GM23248 (cell line): ENCODE data around the gene CORO7. TPM values are rescaled to one million over a fixed set of nuclear protein-coding genes. Genes with fewer than 3 reads are reported as not detected.

Experiments
- DNase-seq: peaks from one replicate; pipeline ENCODE4 v3.0.0-alpha.2; 2015
- H2AFZ ChIP-seq: fragments of 200-600 bp; sonication (generic); 2 replicates; pipeline ENCODE4 v1.6.1; 2016; ENCODE audit warnings: antibody characterized with exemption
- H3F3A ChIP-seq: fragments of 200-600 bp; sonication (generic); 2 replicates; pipeline ENCODE4 v1.6.1; 2016; ENCODE audit warnings: mild to moderate bottlenecking, antibody characterized with exemption, mixed run types; ENCODE audit not compliant: insufficient read depth
- H3K27ac ChIP-seq: fragments of 200-600 bp; sonication (generic); 2 replicates; pipeline ENCODE4 v1.5.1; 2016; ENCODE audit warnings: mild to moderate bottlenecking
- H3K27me3 ChIP-seq: fragments of 200-600 bp; sonication (generic); replicated peaks from 2 replicates; pipeline ENCODE4 v1.6.1; 2016; ENCODE audit warnings: mild to moderate bottlenecking; ENCODE audit not compliant: insufficient read depth
- H3K36me3 ChIP-seq: fragments of 200-600 bp; sonication (generic); 2 replicates; pipeline ENCODE4 v1.6.1; 2016; ENCODE audit warnings: low read depth, mild to moderate bottlenecking
- H3K4me1 ChIP-seq: fragments of 200-600 bp; sonication (generic); 2 replicates; pipeline ENCODE4 v1.6.1; 2016; ENCODE audit warnings: mild to moderate bottlenecking; ENCODE audit not compliant: insufficient read depth
- H3K4me2 ChIP-seq: fragments of 200-600 bp; sonication (generic); one replicate; pipeline ENCODE4 v1.6.1; 2016; ENCODE audit warnings: mild to moderate bottlenecking; ENCODE audit not compliant: unreplicated experiment
- H3K4me3 ChIP-seq: fragments of 200-600 bp; sonication (generic); 2 replicates; pipeline ENCODE4 v1.5.1; 2016; ENCODE audit warnings: mild to moderate bottlenecking
- H3K79me2 ChIP-seq: fragments of 200-600 bp; sonication (generic); 2 replicates; pipeline ENCODE4 v1.6.1; 2016; ENCODE audit warnings: mild to moderate bottlenecking; ENCODE audit not compliant: insufficient read depth
- H3K9ac ChIP-seq: fragments of 200-600 bp; sonication (generic); 2 replicates; pipeline ENCODE4 v1.6.1; 2016; ENCODE audit warnings: mild to moderate bottlenecking
- H3K9me2 ChIP-seq: fragments of 200-600 bp; sonication (generic); 2 replicates; pipeline ENCODE4 v1.6.1; 2016; ENCODE audit warnings: mixed run types, mild to moderate bottlenecking, moderate library complexity; ENCODE audit not compliant: insufficient read depth
- H3K9me3 ChIP-seq: fragments of 200-600 bp; sonication (generic); one replicate; pipeline ENCODE4 v1.6.1; 2017; ENCODE audit warnings: low read depth
- H4K20me1 ChIP-seq: fragments of 200-600 bp; sonication (generic); 2 replicates; pipeline ENCODE4 v1.6.0; 2016; ENCODE audit not compliant: insufficient read depth
- EZH2 ChIP-seq: fragments of 200-600 bp; sonication (generic); IDR thresholded peaks from 2 replicates; pipeline ENCODE4 v1.6.1; 2018; ENCODE audit warnings: antibody characterized with exemption, mild to moderate bottlenecking; ENCODE audit not compliant: insufficient read depth, poor library complexity, severe bottlenecking
- EZH2phosphoT487 ChIP-seq: fragments of 200-600 bp; sonication (generic); IDR thresholded peaks from 2 replicates; pipeline ENCODE4 v1.6.1; 2018; ENCODE audit warnings: antibody characterized with exemption, moderate library complexity, mild to moderate bottlenecking, low read depth; ENCODE audit not compliant: insufficient read depth
- WGBS, 2 experiments: methylation state at CpG; one replicate each; pipeline ENCODE4 v1.1.6; 2015 to 2017; ENCODE audit warnings: low lambda C conversion rate in 2 of 2, low coverage in 1 of 2; ENCODE audit errors: missing lambda C conversion rate in 2 of 2; 5-methylcytosine and 5-hydroxymethylcytosine counted together
- in situ Hi-C: fragments of 300-500 bp; cut with MboI; formaldehyde crosslinking; loops from 2 replicates; pipeline ENCODE4 v1.15.0; 2020
- polyA plus RNA-seq: library from polyadenylated mRNA; unstranded; fragments of >200 nt; fragmentation: Nextera tagmentation; extraction: Ambion mirVana; gene quantifications from 2 replicates; pipeline ENCODE4 v1.2.1, GENCODE V29; 2016
- total RNA-seq: library from RNA; depleted of rRNA; stranded (reverse); fragments of >200 nt; shearing (Covaris generic); gene quantifications from 2 replicates; pipeline ENCODE4 v1.2.3, GENCODE V29; 2014

CORO7 gene
- total and polyA plus RNA-seq, 2 experiments from 2014 or later: 7.3 to 13.2 TPM

DNA sequence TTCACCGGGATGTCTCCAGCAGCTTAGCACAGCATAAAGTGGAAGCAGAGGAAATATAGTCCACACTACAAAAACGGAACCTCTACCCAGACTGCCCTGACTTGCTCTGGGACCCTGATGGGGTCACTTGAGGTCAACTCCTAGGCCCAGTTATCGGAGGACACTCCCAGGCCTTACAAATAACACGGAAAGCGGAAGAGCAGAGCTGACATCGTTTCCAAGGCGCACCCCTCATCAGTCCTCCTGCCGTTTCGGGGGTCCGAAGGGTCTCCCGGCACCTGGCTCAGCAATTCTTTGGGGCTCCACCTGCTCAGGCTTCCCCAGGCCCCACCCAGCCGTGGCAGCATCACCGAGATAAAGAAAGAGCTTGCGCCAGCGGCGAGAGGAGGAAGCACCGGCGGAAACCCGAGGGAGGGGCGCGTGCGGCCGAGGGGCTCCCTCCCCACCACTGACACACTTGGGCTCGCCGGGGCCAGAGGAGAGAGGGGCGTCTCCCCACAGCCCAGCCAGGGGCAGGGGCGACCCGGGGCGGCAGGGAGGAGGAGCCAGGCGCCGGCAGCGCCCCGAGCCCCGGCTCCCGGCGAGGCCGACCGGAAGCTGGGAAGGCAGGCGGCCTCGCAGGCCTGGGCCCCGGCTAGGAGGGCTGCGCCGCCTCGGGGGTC is 727 bp downstream of the CORO7 start:
- Histone ChIP-seq H4K20me1 (no peaks in the 10 kb centered on the region), H3K4me2 (peak overlapping the region; percentile 86), H3K9me2 (no peaks in the 10 kb centered on the region), H3K9ac (peak overlapping the region; percentile 79), H3K4me3 (peak overlapping the region; percentile 87), H3F3A (peaks cover 11% of the 10 kb centered on the region; the same call in 1 of the 2 replicates), H3K27ac (peak overlapping the region; percentile 36; the same call in 1 of the 2 replicates), H3K79me2 (peaks cover 46% of the 10 kb centered on the region), H3K4me1 (0 out of 2 replicates have a peak, but pooled peaks cover 6% of the 10 kb centered on the region), H2AFZ (peak overlapping the region; percentile 86), H3K27me3 (no peaks in the 10 kb centered on the region), H3K9me3 (no peaks in the 10 kb centered on the region), H3K36me3 (no peaks in the 10 kb centered on the region)
- whole genome bisulfite sequencing, 2 experiments: 1 to 2% methylated on average over 18 to 38 of the region's 44 CpGs
- TF ChIP-seq EZH2phosphoT487: no peak
- TF ChIP-seq EZH2: no peak
- in situ Hi-C loops: no loop called here
- peak; percentile 62 for DNase-seq

DNA sequence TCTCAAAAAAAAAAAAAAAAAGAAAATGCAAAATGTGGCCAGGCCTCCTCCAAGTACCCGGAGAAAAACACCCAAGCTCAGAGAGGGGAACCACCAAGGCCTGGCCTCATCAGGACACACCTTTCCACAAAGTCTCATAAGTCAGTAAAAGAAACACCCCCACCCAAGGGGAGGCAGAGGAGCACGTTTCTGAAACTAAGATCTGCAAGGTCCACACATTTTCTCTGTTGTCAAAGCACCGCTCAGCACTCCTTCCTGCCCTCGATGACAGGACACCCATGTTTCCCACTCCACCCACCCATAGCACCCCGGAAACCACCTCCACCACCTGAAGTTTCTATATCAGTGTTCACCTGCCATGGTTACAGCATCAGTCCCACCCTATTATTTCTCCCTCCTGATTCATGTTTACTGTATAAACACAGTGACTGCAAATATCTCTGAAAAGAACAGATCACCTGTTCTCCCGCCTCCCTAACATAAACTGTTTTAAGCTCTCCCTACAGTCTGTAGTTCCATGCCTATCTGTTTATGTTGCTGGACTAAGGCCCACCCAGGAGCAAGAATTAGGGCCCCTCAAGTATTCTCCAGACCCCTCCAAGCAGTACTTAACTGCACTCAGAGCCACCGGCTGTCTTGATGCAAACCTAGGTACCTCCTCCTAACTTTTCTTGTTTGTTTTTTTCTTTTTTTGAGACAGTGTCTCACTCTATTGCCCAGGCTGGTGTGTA is 2.0 kb downstream of the CORO7 start:
- WGBS, 2 experiments: 86 to 87% methylated on average over 7 of the region's 7 CpGs
- Histone ChIP-seq H3K9ac (no peak overlapping the region), H3K4me1 (0 out of 2 replicates have a peak, but pooled peaks cover 6% of the 10 kb centered on the region), H3K36me3 (no peaks in the 10 kb centered on the region), H3K27ac (no peak overlapping the region), H4K20me1 (no peaks in the 10 kb centered on the region), H3K9me3 (no peaks in the 10 kb centered on the region), H3K4me3 (no peak overlapping the region), H3F3A (peaks cover 11% of the 10 kb centered on the region; the same call in 1 of the 2 replicates), H3K27me3 (no peaks in the 10 kb centered on the region), H2AFZ (no peak overlapping the region), H3K4me2 (no peak overlapping the region), H3K9me2 (no peaks in the 10 kb centered on the region), H3K79me2 (peaks cover 50% of the 10 kb centered on the region)
- TF ChIP-seq EZH2phosphoT487: no peak
- TF ChIP-seq EZH2: no peak
- in situ Hi-C loops: no loop called here
- DNase-seq: no peak

DNA sequence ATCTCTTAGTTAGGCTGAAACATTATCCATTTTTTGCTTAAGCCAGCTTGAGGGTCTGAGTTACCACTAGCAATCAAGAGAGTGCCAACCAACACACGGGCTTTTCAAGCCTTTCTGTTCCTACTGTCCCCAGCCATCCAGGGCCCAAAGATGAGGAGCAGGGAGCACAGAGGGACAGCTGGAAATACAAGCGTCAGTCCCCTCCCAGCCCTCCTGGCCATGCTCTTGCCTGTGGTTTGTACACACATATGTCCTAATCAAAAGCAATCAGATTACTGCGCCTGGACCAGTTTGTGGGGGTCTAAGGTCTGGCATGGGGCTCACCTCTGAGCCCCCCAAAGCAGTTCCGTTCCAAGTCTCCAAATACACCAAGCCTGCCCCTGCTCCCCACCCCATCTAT is 3.5 kb downstream of the CORO7 start:
- Histone ChIP-seq H3K4me3 (no peak overlapping the region), H3K9me3 (no peaks in the 10 kb centered on the region), H3K4me2 (no peak overlapping the region), H3K27me3 (no peaks in the 10 kb centered on the region), H2AFZ (no peak overlapping the region), H3K9ac (no peak overlapping the region), H3K79me2 (peaks cover 50% of the 10 kb centered on the region), H3F3A (peaks cover 11% of the 10 kb centered on the region; the same call in 1 of the 2 replicates), H3K27ac (no peak overlapping the region), H4K20me1 (no peaks in the 10 kb centered on the region), H3K4me1 (0 out of 2 replicates have a peak, but pooled peaks cover 6% of the 10 kb centered on the region), H3K36me3 (no peaks in the 10 kb centered on the region), H3K9me2 (no peaks in the 10 kb centered on the region)
- in situ Hi-C loops: no loop called here
- 94% methylated on average over 4 of the region's 4 CpGs for WGBS, 2 experiments
- TF ChIP-seq EZH2phosphoT487: no peak
- DNase-seq: no peak

DNA sequence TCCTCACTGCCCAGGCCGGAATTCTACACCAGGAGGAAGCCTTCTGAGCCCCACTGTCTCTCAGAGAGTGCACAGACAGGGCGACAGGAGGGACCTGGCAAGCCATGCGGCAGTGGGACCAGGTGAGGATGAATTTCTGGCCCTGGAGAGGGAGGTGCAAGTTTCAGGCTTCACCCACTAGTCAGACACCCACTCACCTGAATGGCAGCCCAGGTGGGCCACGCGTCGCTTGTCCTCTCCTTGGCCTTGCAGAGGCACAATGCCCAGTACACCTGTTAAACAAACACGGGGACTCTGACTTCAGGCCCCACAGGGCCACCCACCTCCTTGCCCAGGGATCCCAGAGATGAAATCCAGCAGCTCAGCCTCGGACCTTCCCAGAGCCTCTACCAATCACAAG is 4.2 kb downstream of the CORO7 start:
- in situ Hi-C loops: no loop called here
- H3K9me2 ChIP-seq: no peaks in the 10 kb centered on the region
- H3K9ac ChIP-seq: no peak overlapping the region
- no peaks in the 10 kb centered on the region for H3K36me3 ChIP-seq
- no peaks in the 10 kb centered on the region for H3K27me3 ChIP-seq
- H2AFZ ChIP-seq: no peak overlapping the region
- peaks cover 50% of the 10 kb centered on the region for H3K79me2 ChIP-seq
- TF ChIP-seq EZH2phosphoT487 (no peak), EZH2 (no peak)
- peaks cover 11% of the 10 kb centered on the region; the same call in 1 of the 2 replicates for H3F3A ChIP-seq
- H4K20me1 ChIP-seq: no peaks in the 10 kb centered on the region
- 0 out of 2 replicates have a peak, but pooled peaks cover 6% of the 10 kb centered on the region for H3K4me1 ChIP-seq
- H3K9me3 ChIP-seq: no peaks in the 10 kb centered on the region
- 83 to 91% methylated on average over 8 of the region's 8 CpGs for WGBS, 2 experiments
- no peak overlapping the region for H3K27ac ChIP-seq
- DNase-seq: no peak
- no peak overlapping the region for H3K4me2 ChIP-seq
- H3K4me3 ChIP-seq: no peak overlapping the region
